SK-N-SH (cell line): Measurements from ENCODE around the gene TERT.

Source experiments
- CTCF ChIP-seq: fragments of 200-600 bp; sonication (generic); IDR thresholded peaks from 2 replicates; pipeline ENCODE4 v1.6.1; 2017; ENCODE audit warnings: antibody characterized with exemption, mild to moderate bottlenecking, moderate library complexity
- GABPA ChIP-seq: IDR thresholded peaks from 2 replicates; pipeline ENCODE4 v1.4.0; 2012; ENCODE audit warnings: low read depth, mild to moderate bottlenecking
- MAX ChIP-seq: IDR thresholded peaks from 2 replicates; pipeline ENCODE4 v1.4.0; 2012; ENCODE audit warnings: low read depth
- RXRA ChIP-seq: IDR thresholded peaks from 2 replicates; pipeline ENCODE4 v1.4.0; 2012; ENCODE audit warnings: low read depth, mild to moderate bottlenecking, borderline replicate concordance
- TAF1 ChIP-seq: IDR thresholded peaks from 2 replicates; pipeline ENCODE4 v1.6.1; 2012; ENCODE audit warnings: low read depth, mild to moderate bottlenecking, low read length, moderate library complexity, borderline replicate concordance

- TF ChIP-seq MAX (no peak), RXRA (no peak), TAF1 (no peak), CTCF (no peak), GABPA (no peak)
These were observed 3.2 kb upstream of the TERT start for GRCh38 chr5:1298067-1298551.
